B cell (primary cell): Measurements from ENCODE around the gene RASSF8. TPM values are rescaled to one million over a fixed set of nuclear protein-coding genes. Genes with fewer than 3 reads are reported as not detected.

ENCODE experiments used
- ATAC-seq: fragments of 200-7000 bp; cut with Tn5 transposase; one replicate; pipeline ENCODE4 v1.10.0; 2021; ENCODE audit warnings: low read depth, mild to moderate bottlenecking, moderate number of reproducible peaks, moderate library complexity
- CTCF ChIA-PET: fragments of 350-600 bp; sonication (Branson Sonifier 250); formaldehyde crosslinking; loops from one replicate; lab custom pipeline; 2021; ENCODE audit warnings: antibody characterized with exemption, inconsistent platforms; lab: Charles Lee
- POLR2A ChIA-PET: fragments of 350-600 bp; sonication (Branson Sonifier 250); formaldehyde crosslinking; loops from one replicate; lab custom pipeline; 2021; ENCODE audit warnings: antibody characterized with exemption; lab: Charles Lee
- DNase-seq: peaks from one replicate; pipeline ENCODE4 v3.0.0; 2013
- H2AFZ ChIP-seq: 2 replicates; pipeline ENCODE4 v1.6.1; 2012; ENCODE audit warnings: mild to moderate bottlenecking, low read depth, low read length; ENCODE audit not compliant: insufficient read depth, poor library complexity, severe bottlenecking
- H3K27ac ChIP-seq, 2 donors: 1 replicate in 1 of 2; 2 replicates in 1 of 2; pipeline ENCODE4 v1.5.1; 2012 to 2013; ENCODE audit warnings: low read length in 2 of 2, mild to moderate bottlenecking in 2 of 2, moderate library complexity in 1 of 2
- H3K27me3 ChIP-seq, 4 experiments: fragments of 200-600 bp in 1 of 4; sonication (generic) in 1 of 4; replicated peaks in 1 of 4; 1 replicate in 2 of 4; 2 replicates in 2 of 4; pipeline versions ENCODE4 v1.6.1 to v1.7.0; 2013 to 2016; ENCODE audit warnings: low read length in 3 of 4, mild to moderate bottlenecking in 2 of 4, mixed read lengths in 1 of 4, moderate library complexity in 1 of 4; ENCODE audit not compliant: insufficient read depth in 4 of 4, control insufficient read depth in 3 of 4; ENCODE audit errors: control extremely low read depth in 1 of 4
- H3K36me3 ChIP-seq, 2 experiments: replicated peaks in 1 of 2; 1 replicate in 1 of 2; 2 replicates in 1 of 2; pipeline versions ENCODE4 v1.6.1 to v1.7.1; 2013; ENCODE audit warnings: low read length in 1 of 2; ENCODE audit not compliant: insufficient read depth in 2 of 2, control insufficient read depth in 1 of 2; ENCODE audit errors: control extremely low read depth in 1 of 2, extremely low read depth in 1 of 2
- H3K4me1 ChIP-seq, 2 donors: fragments of 200-600 bp in 1 of 2; sonication (generic) in 1 of 2; 1 replicate in 1 of 2; 2 replicates in 1 of 2; pipeline versions ENCODE4 v1.5.1 to v1.6.1; 2013 to 2017; ENCODE audit warnings: low read length in 2 of 2; ENCODE audit not compliant: control insufficient read depth in 2 of 2, insufficient read depth in 2 of 2
- H3K4me2 ChIP-seq: replicated peaks from 2 replicates; pipeline ENCODE3; 2012; ENCODE audit warnings: mild to moderate bottlenecking, low read depth, low read length; ENCODE audit not compliant: poor library complexity, severe bottlenecking
- H3K4me3 ChIP-seq, 5 experiments: fragments of 200-600 bp in 1 of 5; sonication (generic) in 1 of 5; 1 replicate in 3 of 5; 2 replicates in 2 of 5; pipeline versions ENCODE4 v1.5.1 to v1.7.0; 2011 to 2016; ENCODE audit warnings: low read length in 4 of 5, mild to moderate bottlenecking in 4 of 5, low read depth in 2 of 5, control low read depth in 1 of 5, moderate library complexity in 1 of 5; ENCODE audit not compliant: insufficient read depth in 1 of 5; ENCODE audit errors: control extremely low read depth in 1 of 5, extremely low read depth in 1 of 5
- H3K79me2 ChIP-seq: fragments of 200-600 bp; sonication (generic); one replicate; pipeline ENCODE4 v1.6.0; 2016; ENCODE audit warnings: low read length; ENCODE audit not compliant: control insufficient read depth, insufficient read depth
- H3K9ac ChIP-seq: fragments of 200-600 bp; sonication (generic); 2 replicates; pipeline ENCODE4 v1.6.1; 2017; ENCODE audit warnings: mild to moderate bottlenecking, low read length, moderate library complexity
- H3K9me3 ChIP-seq, 3 donors: one replicate each; pipeline versions ENCODE4 v1.6.1 to v1.7.1; 2013; ENCODE audit warnings: low read length in 2 of 3; ENCODE audit not compliant: control insufficient read depth in 2 of 3, insufficient read depth in 1 of 3; ENCODE audit errors: control extremely low read depth in 1 of 3
- H4K20me1 ChIP-seq: 2 replicates; pipeline ENCODE4 v1.6.0; 2012; ENCODE audit warnings: mild to moderate bottlenecking, low read length; ENCODE audit not compliant: insufficient read depth, control insufficient read depth, poor library complexity, severe bottlenecking
- H3K27ac Mint-ChIP-seq: one replicate; pipeline ENCODE4 v1.8.0; 2021; ENCODE audit warnings: mixed read lengths
- H3K27me3 Mint-ChIP-seq: one replicate; pipeline ENCODE4 v1.8.0; 2021; ENCODE audit warnings: mixed read lengths
- H3K4me1 Mint-ChIP-seq: one replicate; pipeline ENCODE4 v1.8.0; 2021; ENCODE audit warnings: mixed read lengths
- H3K4me3 Mint-ChIP-seq: one replicate; pipeline ENCODE4 v1.8.0; 2021; ENCODE audit warnings: mixed read lengths
- H3K9me3 Mint-ChIP-seq: one replicate; pipeline ENCODE4 v1.8.0; 2022; ENCODE audit warnings: mixed read lengths; ENCODE audit not compliant: insufficient read depth
- CTCF ChIP-seq: fragments of 200-600 bp; IDR thresholded peaks from one replicate; pipeline ENCODE4 v1.8.0; 2022; ENCODE audit warnings: antibody characterized with exemption, mild to moderate bottlenecking
- EZH2 ChIP-seq: IDR thresholded peaks from 2 replicates; pipeline ENCODE4 v1.6.1; 2012; ENCODE audit warnings: borderline replicate concordance, low read depth, mild to moderate bottlenecking, moderate library complexity, low read length; ENCODE audit not compliant: insufficient read depth, poor library complexity, severe bottlenecking
- WGBS: methylation state at CpG from one replicate; pipeline ENCODE4 v1.1.5; 2013; ENCODE audit warnings: missing lambda C conversion rate; ENCODE audit not compliant: insufficient coverage; 5-methylcytosine and 5-hydroxymethylcytosine counted together
- intact Hi-C: fragments of 100-400 bp; cut with micrococcal nuclease; formaldehyde crosslinking; loops from one replicate; pipeline ENCODE4 v1.10.0; 2022
- polyA plus RNA-seq: library from polyadenylated mRNA; depleted of rRNA; stranded (reverse); fragments of >200 nt; gene quantifications from 2 replicates; pipeline ENCODE4 v1.2.3, GENCODE V29; 2012
- total RNA-seq, 2 donors: library from RNA; stranded (reverse); fragments of 120-200 nt in 1 of 2; gene quantifications; 1 replicate in 1 of 2; 2 replicates in 1 of 2; pipeline versions ENCODE4 v1.2.3 to v1.2.4, GENCODE V29; 2013 to 2022

RASSF8 gene
- total and polyA plus RNA-seq, 2 donors (not counting 1 experiment from before 2014, with no cell fraction given): 0.01 to 0.49 TPM

- POLR2A ChIA-PET: no interaction called here
- Histone ChIP-seq H3K4me1 (peaks cover 17% of the 10 kb centered on the region in 2 donors), H3K9ac (peak overlapping the region; percentile 67), H3K36me3 (no peaks in the 10 kb centered on the region), H3K27ac (no peak overlapping the region), H3K9me3 (no peaks in the 10 kb centered on the region), H4K20me1 (no peaks in the 10 kb centered on the region), H3K4me2 (peak overlapping the region; percentile 90), H3K4me3 (peak overlapping the region; percentile 13 to 72 (median 53)), H2AFZ (peak overlapping the region; percentile 65), H3K27me3 (peaks cover 0 to 33% (median 22%) of the 10 kb centered on the region in 4 experiments), H3K79me2 (no peaks in the 10 kb centered on the region)
- under 1% methylated on average over 44 of the region's 57 CpGs for WGBS
- Mint-ChIP-seq H3K4me3 (peak overlapping the region; percentile 89), H3K27ac (no peak overlapping the region), H3K27me3 (peaks cover 50% of the 10 kb centered on the region), H3K9me3 (no peaks in the 10 kb centered on the region), H3K4me1 (peaks cover 21% of the 10 kb centered on the region)
- ATAC-seq (no peak), DNase-seq (peak; percentile 32)
- CTCF ChIA-PET: no interaction called here
- intact Hi-C loops: no loop called here
- TF ChIP-seq CTCF (no peak), EZH2 (no peak)
Observed at GRCh38 chr12:25959071-25959961, 834 bp downstream of the RASSF8 start.

DNA sequence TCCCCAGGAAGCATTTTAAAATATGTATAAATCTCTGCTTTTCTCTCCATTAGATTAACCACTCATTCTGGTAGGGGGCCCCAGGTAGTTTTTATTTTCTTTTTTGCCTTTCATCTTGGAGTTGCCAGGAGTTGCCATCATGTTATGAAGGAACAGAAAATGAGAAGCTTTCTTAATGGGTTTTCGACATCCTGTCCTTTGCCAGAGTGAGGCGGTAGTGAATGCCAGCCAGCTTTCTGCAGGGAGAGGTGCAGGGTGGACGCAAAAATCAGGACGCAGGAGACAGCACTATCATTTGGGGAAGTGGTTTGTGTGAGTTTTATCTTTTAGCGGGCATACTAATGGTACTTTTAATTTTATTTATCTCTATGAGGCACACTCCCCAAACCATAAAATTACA lies 1.7 kb downstream of the RASSF8 start:
- Histone ChIP-seq H3K9me3 (no peaks in the 10 kb centered on the region), H3K36me3 (no peaks in the 10 kb centered on the region), H3K4me3 (peak overlapping the region in 2 of 5 experiments; percentile 59 to 72), H3K27me3 (peaks cover 0 to 33% (median 22%) of the 10 kb centered on the region in 4 experiments), H4K20me1 (no peaks in the 10 kb centered on the region), H3K79me2 (no peaks in the 10 kb centered on the region), H3K9ac (peak overlapping the region; percentile 67), H3K27ac (no peak overlapping the region), H3K4me1 (peaks cover 17% of the 10 kb centered on the region in 2 donors), H2AFZ (no peak overlapping the region), H3K4me2 (peak overlapping the region; percentile 90)
- Mint-ChIP-seq H3K4me3 (peak overlapping the region; percentile 89), H3K27ac (no peak overlapping the region), H3K4me1 (peaks cover 21% of the 10 kb centered on the region), H3K27me3 (peaks cover 53% of the 10 kb centered on the region), H3K9me3 (no peaks in the 10 kb centered on the region)
- CTCF ChIA-PET: no interaction called here
- TF ChIP-seq EZH2: no peak
- ATAC-seq (no peak), DNase-seq (peak; percentile 9)
- POLR2A ChIA-PET: no interaction called here
- WGBS: 6% methylated on average over 2 of the region's 5 CpGs
- intact Hi-C loops: no loop called here
